Sigmoid colon (tissue), 3 donors: ENCODE measurements around the gene ABHD8.

Experiments
- CTCF ChIP-seq, 4 experiments: fragments of 450-650 bp in 3 of 4; fragments of 200-600 bp in 1 of 4; IDR thresholded peaks; one replicate each; pipeline ENCODE4 v1.5.1; 2016 to 2019; ENCODE audit warnings: antibody characterized with exemption in 4 of 4, mild to moderate bottlenecking in 3 of 4, moderate library complexity in 2 of 4
- POLR2A ChIP-seq, 2 donors: fragments of 450-650 bp; IDR thresholded peaks; one replicate each; pipeline ENCODE4 v1.6.1; 2016; ENCODE audit warnings: antibody characterized with exemption in 2 of 2, mild to moderate bottlenecking in 2 of 2, moderate library complexity in 2 of 2

- TF ChIP-seq POLR2A (IDR thresholded peaks at IDR 0.05) = no peak
- no peak for TF ChIP-seq CTCF (IDR thresholded peaks at IDR 0.05)
Observed at GRCh38 chr19:17285415-17286135, 17.6 kb downstream of the ABHD8 start.
